K562 treated with DMSO at 1 percent for 48 hours (cell line): ENCODE measurements around the gene MYH3. TPM values are rescaled to one million over a fixed set of nuclear protein-coding genes. Genes with fewer than 3 reads are reported as not detected.

ENCODE experiments used
- total RNA-seq: library from RNA; unstranded; fragments of 300-600 nt; gene quantifications from 2 replicates; pipeline ENCODE4 v1.2.3, GENCODE V29; 2022; ENCODE audit warnings: low replicate concordance; ENCODE audit errors: extremely low read depth

The MYH3 gene
- total RNA-seq: not detected in 2 replicates

DNA sequence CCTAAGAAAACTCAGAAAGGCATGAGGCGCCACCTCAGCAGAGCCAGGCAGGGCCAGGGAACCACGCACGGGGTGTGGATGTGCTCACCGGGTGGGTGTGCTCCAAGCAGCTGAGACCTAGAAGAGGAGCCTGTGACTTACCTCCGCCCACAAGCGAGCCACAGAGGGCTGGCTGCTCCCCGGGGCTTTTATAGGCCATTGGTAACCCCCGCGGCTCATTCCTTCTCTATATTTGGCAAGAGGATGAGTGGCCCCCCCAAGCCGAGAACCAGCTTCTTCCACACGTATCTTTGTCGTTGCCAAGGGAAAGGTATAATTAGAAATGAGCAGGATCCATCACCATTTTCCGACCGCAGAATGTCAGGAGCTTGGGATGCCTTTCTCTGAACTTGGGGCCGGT, at the start of gene MYH3:
Gene MYH3, minus strand, starts transcription at position 162 of the 400 bp plus-strand sequence. CDS start 2,245 bp downstream, outside the sequence.

DNA sequence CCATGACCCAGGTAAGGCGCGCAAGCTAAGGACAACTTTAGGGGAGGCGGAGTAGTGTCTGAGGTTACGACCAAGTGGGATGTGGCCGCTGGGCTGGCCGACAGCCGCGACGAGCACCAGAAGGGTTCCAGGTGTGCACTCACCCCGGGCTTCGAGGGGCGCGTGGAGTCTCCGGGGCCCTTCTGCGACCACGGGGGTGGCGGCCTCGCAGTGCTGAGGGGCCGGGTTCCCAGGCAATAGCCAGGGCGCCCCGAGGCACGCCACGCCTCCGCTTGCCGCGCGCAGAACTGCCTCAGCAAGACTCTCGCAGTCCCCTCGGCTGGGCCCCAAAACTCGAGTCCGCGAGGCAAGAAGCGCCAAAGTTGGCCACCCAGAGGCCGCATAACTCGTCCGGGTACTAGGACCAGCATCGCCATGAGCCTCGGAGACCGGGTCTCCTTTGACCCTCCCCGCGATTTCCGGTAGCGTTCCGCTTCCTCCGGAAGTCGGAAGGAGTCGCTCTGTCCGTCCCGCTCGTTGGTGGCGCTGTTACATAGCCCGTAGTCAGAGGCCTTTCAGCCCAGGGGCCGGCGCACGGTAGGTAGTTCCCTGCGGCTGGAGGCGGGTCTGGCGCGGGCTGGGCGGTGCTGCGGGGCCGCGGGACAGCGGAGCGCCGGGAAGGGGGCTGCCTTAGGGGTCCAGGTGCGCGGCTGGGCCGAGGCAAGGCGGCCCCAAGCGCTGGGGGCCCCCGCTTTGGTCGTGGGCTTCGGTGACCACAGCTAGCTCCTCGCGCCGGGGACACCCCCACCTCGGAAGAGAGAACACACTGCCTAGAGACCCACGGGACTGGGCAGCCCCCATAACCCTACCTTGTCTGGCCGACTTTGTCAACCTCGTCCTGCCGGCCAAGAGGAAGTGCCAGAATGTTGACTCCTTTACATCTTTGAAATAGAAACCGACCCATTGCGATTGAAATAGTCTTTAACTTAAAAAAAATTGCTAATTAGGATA, 40.3 kb upstream of the MYH3 start, which contains the start of the genes ADPRM and SCO1:
Gene ADPRM, plus strand, starts transcription at position 503 of the 990 bp plus-strand sequence. CDS start 7,333 bp downstream, outside the sequence.
Gene SCO1, minus strand, starts transcription at position 442 of the 990 bp plus-strand sequence. Its CDS starts 26 bp downstream, at position 416.

Other genes starting within 250 kb of the MYH3 start
- gene MYH8, start 235.4 kb downstream of the MYH3 start, total RNA-seq: not detected in 2 replicates
- not detected in 2 replicates for gene MYH4, start 187.8 kb downstream of the MYH3 start, total RNA-seq
- not detected in 2 replicates for gene MYH1, start 138.8 kb downstream of the MYH3 start, total RNA-seq
- not detected in 2 replicates for gene MYH2, start 107.7 kb downstream of the MYH3 start, total RNA-seq
- gene SCO1, start 40.2 kb upstream of the MYH3 start, total RNA-seq: not detected in 2 replicates
- not detected in 2 replicates for gene ADPRM, start 40.3 kb upstream of the MYH3 start, total RNA-seq
- gene TMEM220, start 72.7 kb upstream of the MYH3 start, total RNA-seq: not detected in 2 replicates
- not detected in 2 replicates for gene TMEM238L, start 146.8 kb upstream of the MYH3 start, total RNA-seq
- gene PIRT, start 180.8 kb upstream of the MYH3 start, total RNA-seq: not detected in 2 replicates